ENCODE results near the gene SRRM5. TPM values are rescaled to one million over a fixed set of nuclear protein-coding genes. Genes with fewer than 3 reads are reported as not detected.
A peak's percentile ranks its signal among the peaks of the same experiment; 100 is the strongest.

The SRRM5 gene
- total and polyA plus RNA-seq, 2 of the 4 experiments (the other 2 are of a cell fraction): 0.10 TPM; not detected in 1

- 0 out of 2 replicates have a peak overlapping the region, but pooled peaks have one; percentile 17 for H2AK5ac ChIP-seq (ENCODE audit: low read depth, low read length)
- H4K8ac ChIP-seq (ENCODE audit: low read depth in 2 of 2, low read length in 2 of 2): no peak overlapping the region
- no peak overlapping the region for H4K5ac ChIP-seq (ENCODE audit: low read depth, low read length)
- no peak overlapping the region for H2BK5ac ChIP-seq (ENCODE audit: low read depth, low read length, poor library complexity, severe bottlenecking)
- H3K4ac ChIP-seq (ENCODE audit: low read depth, low read length): no peak overlapping the region
- ChIA-PET POLR2A (ENCODE audit: unreplicated experiment) (no interaction called here), CTCF (no interaction called here)
- H2BK120ac ChIP-seq (ENCODE audit: low read depth, low read length): no peak overlapping the region
- BruUV-seq (replicated peaks): no TSS peak
- H4K20me1 ChIP-seq (ENCODE audit: insufficient read depth, low read length): no peaks in the 10 kb centered on the region
- H2BK20ac ChIP-seq (ENCODE audit: low read depth, low read length): no peak overlapping the region
- no peak overlapping the region; the same call in 1 of the 2 replicates for H3K4me2 ChIP-seq (ENCODE audit: low read depth, low read length)
- no peaks in the 10 kb centered on the region for H3K9me1 ChIP-seq (ENCODE audit: insufficient read depth, low read length)
- intact Hi-C loops (cut with micrococcal nuclease): no loop called here
- H3K18ac ChIP-seq (ENCODE audit: low read depth, low read length): no peak overlapping the region
- ATAC-seq (ENCODE audit: low read depth) (no peak), DNase-seq (no peak)
- WGBS, 2 experiments (ENCODE audit: extremely low coverage in 2 of 2, insufficient read length in 1 of 2): 4% methylated on average over 4 of the region's 18 CpGs; no CpG with 5 or more reads in 1 of the 2 experiments
- no peaks in the 10 kb centered on the region for H3K36me3 ChIP-seq (ENCODE audit: control insufficient read depth, insufficient read depth, low read length)
- no peak overlapping the region for H3K56ac ChIP-seq (ENCODE audit: extremely low read depth, insufficient read depth, low read length)
- in situ Hi-C loops (cut with MboI; ENCODE audit: low sequenced_read_pairs): no loop called here
- H2AFZ ChIP-seq (replicated peaks; ENCODE audit: low read length, poor library complexity): peak overlapping the region; percentile 76
- no peak overlapping the region for H2BK15ac ChIP-seq (ENCODE audit: low read depth, low read length)
- peak overlapping the region; percentile 57 for H3K23ac ChIP-seq (ENCODE audit: low read depth, low read length)
- no peak overlapping the region for H3K9ac ChIP-seq (ENCODE audit: low read depth, low read length)
- peaks cover 9% of the 10 kb centered on the region for H3K4me1 ChIP-seq (ENCODE audit: control insufficient read depth, insufficient read depth, low read length)
- H3K27ac ChIP-seq (ENCODE audit: insufficient read depth, low read length): no peak overlapping the region
- H3K14ac ChIP-seq (replicated peaks; ENCODE audit: low read depth, low read length): no peak overlapping the region
- peaks cover 34% of the 10 kb centered on the region for H3K27me3 ChIP-seq (ENCODE audit: control insufficient read depth, insufficient read depth, low read length)
- H3K4me3 ChIP-seq (ENCODE audit: insufficient read depth, low read depth, low read length): peak overlapping the region; percentile 4; the same call in 1 of the 2 replicates
- no peak overlapping the region for H2AK9ac ChIP-seq (replicated peaks; ENCODE audit: low read depth, low read length, poor library complexity)
- H4K91ac ChIP-seq (ENCODE audit: insufficient read depth, low read depth, low read length): no peak overlapping the region
- dilution Hi-C loops (cut with HindIII; ENCODE audit: low sequenced_read_pairs, unreplicated experiment): no loop called here
- no peaks in the 10 kb centered on the region for H3K9me3 ChIP-seq (ENCODE audit: control insufficient read depth, insufficient read depth, low read length)
- H3K79me1 ChIP-seq (ENCODE audit: low read depth in 1 of 2, low read length in 2 of 2): no peaks in the 10 kb centered on the region
- TF ChIP-seq NFE2L2 (IDR thresholded peaks at IDR 0.05; ENCODE audit: low read depth, low read length): no peak
- TF ChIP-seq MAFK (IDR thresholded peaks at IDR 0.05; ENCODE audit: low read depth, low read length): no peak
- no peak for TF ChIP-seq CTCF (conservative IDR thresholded peaks at IDR 0.05; ENCODE audit: low read depth, low read length)
Measured at GRCh38 chr19:43638995-43639518, 27.2 kb downstream of the SRRM5 start.
